ENCODE data around the gene P3H2. TPM values are rescaled to one million over a fixed set of nuclear protein-coding genes. Genes with fewer than 3 reads are reported as not detected.
"Not testable (repeated sequence)": the region's sequence is repeated elsewhere in the genome, so short reads cannot be mapped to it uniquely, and the experiment has no call there.

P3H2 gene
- total and polyA plus RNA-seq, 9 donors = 30.8 to 74.7 (median 56.9) TPM

GRCh38 chr3:190158261-190158660 lies 37.6 kb upstream of the P3H2 start:
- no peak for DNase-seq
- H3K9me3 ChIP-seq (replicated peaks; ENCODE audit: control insufficient read depth, low read depth, low read length) = peaks cover 2% of the 10 kb centered on the region
- no peak overlapping the region for H3K4me3 ChIP-seq (ENCODE audit: low read length)
- H3K36me3 ChIP-seq (ENCODE audit: control insufficient read depth, insufficient read depth, low read length) = no peaks in the 10 kb centered on the region
- no peak overlapping the region for H3K27ac ChIP-seq (ENCODE audit: low read length)
- no peaks in the 10 kb centered on the region for H3K27me3 ChIP-seq (ENCODE audit: control insufficient read depth, insufficient read depth, low read length)
- H3K4me1 ChIP-seq (ENCODE audit: control insufficient read depth, insufficient read depth, low read length) = no peaks in the 10 kb centered on the region
- WGBS (ENCODE audit: insufficient coverage) = no CpG with 5 or more reads among the region's 2 CpGs

DNA sequence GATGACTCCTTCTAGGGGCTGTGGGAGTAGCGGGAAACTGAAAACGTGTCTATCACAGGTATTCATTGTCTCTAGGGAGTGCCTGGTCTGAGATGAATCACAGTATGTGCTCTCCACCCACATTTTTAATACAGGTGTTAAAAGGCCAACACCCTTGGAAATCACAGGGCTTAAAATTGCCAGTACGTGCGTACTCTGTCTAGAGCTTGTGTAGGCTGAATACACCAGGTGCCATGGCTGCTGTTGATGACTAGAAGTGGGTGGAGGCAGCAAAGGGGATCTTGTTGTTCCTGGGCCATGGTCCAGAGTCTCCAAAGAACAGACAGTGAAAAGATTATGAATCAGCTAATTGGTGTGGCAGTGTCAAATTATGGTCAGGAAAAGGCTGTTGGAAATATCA lies 35.1 kb upstream of the P3H2 start:
- 33% methylated on average over 2 of the region's 4 CpGs for WGBS (ENCODE audit: insufficient coverage)
- H3K9me3 ChIP-seq (replicated peaks; ENCODE audit: control insufficient read depth, low read depth, low read length) = no peaks in the 10 kb centered on the region
- no peaks in the 10 kb centered on the region for H3K4me1 ChIP-seq (ENCODE audit: control insufficient read depth, insufficient read depth, low read length)
- H3K27ac ChIP-seq (ENCODE audit: low read length) = no peak overlapping the region
- peak; percentile 23 for DNase-seq
- H3K36me3 ChIP-seq (ENCODE audit: control insufficient read depth, insufficient read depth, low read length) = no peaks in the 10 kb centered on the region
- H3K27me3 ChIP-seq (ENCODE audit: control insufficient read depth, insufficient read depth, low read length) = no peaks in the 10 kb centered on the region
- H3K4me3 ChIP-seq (ENCODE audit: low read length) = no peak overlapping the region

DNA sequence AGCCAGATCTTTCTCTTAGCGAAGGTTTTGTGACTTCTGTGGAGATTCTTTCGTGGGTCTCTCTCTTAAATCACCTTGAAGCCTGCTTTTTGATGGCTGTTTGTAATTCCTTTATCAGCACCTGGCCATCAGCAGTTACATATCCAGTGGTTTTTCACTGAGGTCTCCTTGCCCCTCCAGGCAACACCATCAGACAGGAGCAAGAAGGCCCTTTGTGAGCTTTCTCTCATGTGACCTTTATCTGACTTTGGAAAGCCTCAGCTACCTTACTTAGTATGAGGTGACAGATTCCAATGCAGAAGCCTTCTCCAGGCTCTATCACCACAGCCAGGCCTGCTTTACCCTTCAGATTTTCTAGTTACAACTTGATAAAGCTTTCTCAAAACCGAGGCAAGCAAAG lies 30.0 kb upstream of the P3H2 start:
- no peaks in the 10 kb centered on the region for H3K36me3 ChIP-seq (ENCODE audit: control insufficient read depth, insufficient read depth, low read length)
- 72% methylated on average over 2 of the region's 3 CpGs for WGBS (ENCODE audit: insufficient coverage)
- H3K4me3 ChIP-seq (ENCODE audit: low read length) = no peak overlapping the region
- H3K4me1 ChIP-seq (ENCODE audit: control insufficient read depth, insufficient read depth, low read length) = no peaks in the 10 kb centered on the region
- H3K27ac ChIP-seq (ENCODE audit: low read length) = no peak overlapping the region
- H3K27me3 ChIP-seq (ENCODE audit: control insufficient read depth, insufficient read depth, low read length) = no peaks in the 10 kb centered on the region
- no peak for DNase-seq
- H3K9me3 ChIP-seq (replicated peaks; ENCODE audit: control insufficient read depth, low read depth, low read length) = no peaks in the 10 kb centered on the region

DNA sequence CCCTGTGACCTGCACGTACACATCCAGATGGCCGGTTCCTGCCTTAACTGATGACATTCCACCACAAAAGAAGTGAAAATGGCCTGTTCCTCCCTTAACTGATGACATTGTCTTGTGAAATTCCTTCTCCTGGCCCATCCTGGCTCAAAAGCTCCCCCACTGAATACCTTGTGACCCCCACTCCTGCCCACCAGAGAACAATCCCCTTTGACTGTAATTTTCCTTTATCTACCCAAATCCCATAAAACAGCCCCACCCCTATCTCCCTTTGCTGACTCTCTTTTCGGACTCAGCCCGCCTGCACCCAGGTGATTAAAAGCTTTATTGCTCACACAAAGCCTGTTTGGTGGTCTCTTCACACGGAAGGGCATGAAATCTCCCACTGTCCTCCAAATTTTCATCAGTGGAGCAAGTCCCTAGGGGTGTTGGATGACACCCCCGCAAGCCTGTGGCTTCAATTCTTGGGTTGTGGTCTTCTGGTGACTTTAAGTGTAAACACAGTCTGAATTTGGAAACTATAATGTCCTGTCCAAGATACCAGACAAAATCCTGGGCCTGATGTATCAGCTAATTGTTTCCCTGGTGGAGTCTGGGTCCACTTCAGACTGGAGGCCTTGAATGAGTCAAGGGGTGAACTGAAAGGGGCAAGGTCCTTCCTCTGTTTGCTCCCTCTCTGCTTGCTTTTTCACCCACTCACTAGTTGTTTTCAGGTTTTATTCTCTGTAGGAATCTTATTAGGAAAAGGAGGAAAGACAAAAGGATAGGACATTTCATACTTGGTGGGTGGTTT lies 29.3 kb upstream of the P3H2 start:
- not testable (repeated sequence) for H3K27me3 ChIP-seq (ENCODE audit: control insufficient read depth, insufficient read depth, low read length); H3K27ac ChIP-seq (ENCODE audit: low read length); H3K4me3 ChIP-seq (ENCODE audit: low read length); DNase-seq; H3K4me1 ChIP-seq (ENCODE audit: control insufficient read depth, insufficient read depth, low read length); H3K36me3 ChIP-seq (ENCODE audit: control insufficient read depth, insufficient read depth, low read length); H3K9me3 ChIP-seq (replicated peaks; ENCODE audit: control insufficient read depth, low read depth, low read length)
- 67% methylated on average over 1 of the region's 6 CpGs for WGBS (ENCODE audit: insufficient coverage)

GRCh38 chr3:190144793-190145192 lies 24.1 kb upstream of the P3H2 start:
- not testable (repeated sequence) for H3K4me3 ChIP-seq (ENCODE audit: low read length); H3K4me1 ChIP-seq (ENCODE audit: control insufficient read depth, insufficient read depth, low read length); H3K27ac ChIP-seq (ENCODE audit: low read length); H3K27me3 ChIP-seq (ENCODE audit: control insufficient read depth, insufficient read depth, low read length); H3K9me3 ChIP-seq (replicated peaks; ENCODE audit: control insufficient read depth, low read depth, low read length); H3K36me3 ChIP-seq (ENCODE audit: control insufficient read depth, insufficient read depth, low read length); DNase-seq
- WGBS (ENCODE audit: insufficient coverage) = 87% methylated on average over 7 of the region's 7 CpGs

GRCh38 chr3:190142041-190142440 lies 21.3 kb upstream of the P3H2 start:
- no peak overlapping the region for H3K4me3 ChIP-seq (ENCODE audit: low read length)
- H3K36me3 ChIP-seq (ENCODE audit: control insufficient read depth, insufficient read depth, low read length) = no peaks in the 10 kb centered on the region
- H3K4me1 ChIP-seq (ENCODE audit: control insufficient read depth, insufficient read depth, low read length) = no peaks in the 10 kb centered on the region
- H3K27me3 ChIP-seq (ENCODE audit: control insufficient read depth, insufficient read depth, low read length) = no peaks in the 10 kb centered on the region
- no CpG with 5 or more reads among the region's 3 CpGs for WGBS (ENCODE audit: insufficient coverage)
- no peaks in the 10 kb centered on the region for H3K9me3 ChIP-seq (replicated peaks; ENCODE audit: control insufficient read depth, low read depth, low read length)
- no peak for DNase-seq
- H3K27ac ChIP-seq (ENCODE audit: low read length) = no peak overlapping the region

DNA sequence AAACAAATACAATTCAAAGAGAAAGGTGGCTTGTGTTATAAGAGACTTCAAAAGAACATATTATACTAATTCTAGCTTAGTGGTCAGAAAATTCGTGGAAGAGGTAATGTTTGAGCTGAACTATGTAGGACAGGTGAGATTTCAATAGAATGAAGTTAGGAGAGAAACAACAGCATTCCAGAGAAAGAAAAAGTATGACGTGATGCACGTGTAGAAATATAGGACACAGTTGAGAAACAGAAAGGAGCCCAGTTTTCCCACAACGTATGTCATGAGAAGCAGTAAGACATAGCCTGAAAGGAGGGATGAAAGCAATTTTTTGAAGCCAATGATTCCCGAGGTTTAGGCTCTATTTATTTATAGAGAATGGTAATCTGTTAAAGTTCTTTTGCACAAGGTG lies 18.7 kb upstream of the P3H2 start:
- Histone ChIP-seq H3K36me3 (ENCODE audit: control insufficient read depth, insufficient read depth, low read length) (no peaks in the 10 kb centered on the region), H3K27ac (ENCODE audit: low read length) (no peak overlapping the region), H3K9me3 (replicated peaks; ENCODE audit: control insufficient read depth, low read depth, low read length) (no peaks in the 10 kb centered on the region), H3K27me3 (ENCODE audit: control insufficient read depth, insufficient read depth, low read length) (no peaks in the 10 kb centered on the region), H3K4me3 (ENCODE audit: low read length) (no peak overlapping the region), H3K4me1 (ENCODE audit: control insufficient read depth, insufficient read depth, low read length) (no peaks in the 10 kb centered on the region)
- 61% methylated on average over 4 of the region's 5 CpGs for WGBS (ENCODE audit: insufficient coverage)
- no peak for DNase-seq

GRCh38 chr3:190132371-190132770 lies 11.7 kb upstream of the P3H2 start:
- Histone ChIP-seq H3K4me3 (ENCODE audit: low read length) (no peak overlapping the region), H3K27ac (ENCODE audit: low read length) (no peak overlapping the region), H3K27me3 (ENCODE audit: control insufficient read depth, insufficient read depth, low read length) (no peaks in the 10 kb centered on the region), H3K36me3 (ENCODE audit: control insufficient read depth, insufficient read depth, low read length) (no peaks in the 10 kb centered on the region), H3K9me3 (replicated peaks; ENCODE audit: control insufficient read depth, low read depth, low read length) (no peaks in the 10 kb centered on the region), H3K4me1 (ENCODE audit: control insufficient read depth, insufficient read depth, low read length) (peaks cover 4% of the 10 kb centered on the region)
- DNase-seq = peak; percentile 53

- peak overlapping the region; percentile 84 for H3K27ac ChIP-seq (ENCODE audit: low read length)
- H3K27me3 ChIP-seq (ENCODE audit: control insufficient read depth, insufficient read depth, low read length) = no peaks in the 10 kb centered on the region
- H3K36me3 ChIP-seq (ENCODE audit: control insufficient read depth, insufficient read depth, low read length) = no peaks in the 10 kb centered on the region
- H3K4me1 ChIP-seq (ENCODE audit: control insufficient read depth, insufficient read depth, low read length) = peaks cover 4% of the 10 kb centered on the region
- no peak overlapping the region for H3K4me3 ChIP-seq (ENCODE audit: low read length)
- peak; percentile 59 for DNase-seq
- H3K9me3 ChIP-seq (replicated peaks; ENCODE audit: control insufficient read depth, low read depth, low read length) = no peaks in the 10 kb centered on the region
- WGBS (ENCODE audit: insufficient coverage) = no CpG with 5 or more reads among the region's 4 CpGs
Measured at GRCh38 chr3:190131329-190131728, 10.6 kb upstream of the P3H2 start.

DNA sequence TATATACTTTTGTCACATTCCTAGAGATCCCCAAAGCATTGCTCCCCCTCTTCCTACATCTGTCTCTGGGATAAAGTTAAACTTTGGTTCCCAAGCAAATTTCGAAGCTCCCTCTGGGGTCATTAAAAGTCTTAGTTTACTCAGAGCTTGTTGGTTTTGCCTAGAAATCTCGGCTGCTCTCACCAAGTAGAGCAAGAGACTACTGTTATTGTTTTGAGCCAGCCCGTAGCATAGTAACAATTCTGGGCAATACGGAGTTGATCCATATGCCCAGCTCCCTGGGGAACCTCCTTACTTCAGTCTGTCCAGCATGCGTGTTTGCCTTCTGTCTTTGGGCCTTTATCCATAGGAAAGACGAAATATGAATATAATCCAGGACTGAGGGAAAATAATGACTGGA lies 10.0 kb upstream of the P3H2 start:
- H3K9me3 ChIP-seq (replicated peaks; ENCODE audit: control insufficient read depth, low read depth, low read length) = no peaks in the 10 kb centered on the region
- H3K27ac ChIP-seq (ENCODE audit: low read length) = peak overlapping the region; percentile 84
- H3K36me3 ChIP-seq (ENCODE audit: control insufficient read depth, insufficient read depth, low read length) = no peaks in the 10 kb centered on the region
- H3K4me3 ChIP-seq (ENCODE audit: low read length) = no peak overlapping the region
- H3K27me3 ChIP-seq (ENCODE audit: control insufficient read depth, insufficient read depth, low read length) = no peaks in the 10 kb centered on the region
- peak; percentile 94 for DNase-seq
- 13% methylated on average over 3 of the region's 6 CpGs for WGBS (ENCODE audit: insufficient coverage)
- H3K4me1 ChIP-seq (ENCODE audit: control insufficient read depth, insufficient read depth, low read length) = peaks cover 4% of the 10 kb centered on the region

DNA sequence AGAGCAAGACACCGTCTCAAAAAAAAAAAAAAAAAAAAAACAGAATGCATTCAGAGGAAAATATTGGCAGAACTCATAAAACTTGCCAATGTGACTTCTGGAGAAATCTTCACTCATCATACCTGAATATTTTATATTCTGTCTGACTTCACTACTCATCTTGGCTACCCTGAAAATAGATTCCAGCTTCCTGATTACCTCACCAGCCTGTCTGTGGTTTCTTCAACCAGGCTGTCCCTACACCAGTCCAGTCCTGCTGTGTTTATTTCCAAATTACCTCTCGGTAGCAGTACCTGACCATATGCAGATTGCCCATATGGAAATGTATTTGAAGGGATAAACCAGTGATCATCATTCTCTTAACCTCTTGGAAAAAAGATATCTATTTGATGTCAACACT lies 9.3 kb upstream of the P3H2 start:
- DNase-seq = no peak
- whole genome bisulfite sequencing (ENCODE audit: insufficient coverage) = no CpG with 5 or more reads among the region's 2 CpGs
- Histone ChIP-seq H3K4me3 (ENCODE audit: low read length) (no peak overlapping the region), H3K9me3 (replicated peaks; ENCODE audit: control insufficient read depth, low read depth, low read length) (no peaks in the 10 kb centered on the region), H3K27ac (ENCODE audit: low read length) (peak overlapping the region; percentile 84), H3K4me1 (ENCODE audit: control insufficient read depth, insufficient read depth, low read length) (peaks cover 4% of the 10 kb centered on the region), H3K36me3 (ENCODE audit: control insufficient read depth, insufficient read depth, low read length) (no peaks in the 10 kb centered on the region), H3K27me3 (ENCODE audit: control insufficient read depth, insufficient read depth, low read length) (no peaks in the 10 kb centered on the region)

Data from muscle of leg (tissue), 11 donors.